Measurements from ENCODE around the gene VAMP1.

VAMP1 gene

DNA sequence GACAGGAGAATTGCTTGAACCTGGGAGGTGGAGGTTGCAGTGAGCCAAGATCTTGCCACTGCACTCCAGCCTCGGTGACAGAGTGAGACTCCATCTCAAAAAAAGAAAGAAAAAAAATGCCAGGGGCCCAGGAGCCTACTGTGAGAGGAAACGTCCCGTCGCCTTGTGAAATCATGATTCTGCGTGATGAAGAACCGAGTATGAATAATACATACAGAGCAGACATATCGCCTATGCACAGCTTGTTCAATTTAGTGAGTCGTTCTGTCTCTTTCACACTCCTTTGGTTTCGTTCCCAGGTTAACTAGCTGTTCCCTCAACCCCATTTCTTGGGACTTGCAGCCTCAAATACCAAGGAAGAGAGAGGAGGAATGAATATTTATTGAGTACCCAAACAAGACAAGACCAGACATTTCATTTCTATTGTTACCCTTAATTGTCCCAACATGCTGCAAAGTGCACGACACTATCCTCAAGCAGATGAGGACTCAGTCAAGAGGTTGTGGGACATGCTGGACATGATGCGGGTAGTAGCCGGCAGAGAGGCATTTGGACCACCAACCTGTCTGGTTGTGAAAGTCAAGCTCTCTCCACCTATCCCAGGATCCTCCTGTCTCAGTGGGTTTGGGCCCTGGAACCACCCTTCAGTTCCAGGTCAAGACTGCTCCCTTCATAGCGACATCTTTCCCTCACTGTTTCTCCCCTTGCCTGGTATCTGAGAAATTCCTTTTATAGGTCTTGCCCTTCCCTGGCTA is 34.3 kb downstream of the VAMP1 start:
- Histone ChIP-seq H3K27me3 (ENCODE audit: insufficient read depth, poor library complexity, severe bottlenecking) (no peaks in the 10 kb centered on the region), H3K4me3 (ENCODE audit: severe bottlenecking) (no peak overlapping the region), H3K9me3 (ENCODE audit: severe bottlenecking) (no peaks in the 10 kb centered on the region), H3K36me3 (ENCODE audit: low read depth) (no peaks in the 10 kb centered on the region), H3K4me1 (ENCODE audit: insufficient read depth, poor library complexity, severe bottlenecking) (peaks cover 2% of the 10 kb centered on the region), H3K27ac (ENCODE audit: poor library complexity, severe bottlenecking) (no peak overlapping the region)
- ATAC-seq (ENCODE audit: low read depth) (no peak), DNase-seq (ENCODE audit: low spot score) (peak; percentile 26)
- TF ChIP-seq, protein P1, sequence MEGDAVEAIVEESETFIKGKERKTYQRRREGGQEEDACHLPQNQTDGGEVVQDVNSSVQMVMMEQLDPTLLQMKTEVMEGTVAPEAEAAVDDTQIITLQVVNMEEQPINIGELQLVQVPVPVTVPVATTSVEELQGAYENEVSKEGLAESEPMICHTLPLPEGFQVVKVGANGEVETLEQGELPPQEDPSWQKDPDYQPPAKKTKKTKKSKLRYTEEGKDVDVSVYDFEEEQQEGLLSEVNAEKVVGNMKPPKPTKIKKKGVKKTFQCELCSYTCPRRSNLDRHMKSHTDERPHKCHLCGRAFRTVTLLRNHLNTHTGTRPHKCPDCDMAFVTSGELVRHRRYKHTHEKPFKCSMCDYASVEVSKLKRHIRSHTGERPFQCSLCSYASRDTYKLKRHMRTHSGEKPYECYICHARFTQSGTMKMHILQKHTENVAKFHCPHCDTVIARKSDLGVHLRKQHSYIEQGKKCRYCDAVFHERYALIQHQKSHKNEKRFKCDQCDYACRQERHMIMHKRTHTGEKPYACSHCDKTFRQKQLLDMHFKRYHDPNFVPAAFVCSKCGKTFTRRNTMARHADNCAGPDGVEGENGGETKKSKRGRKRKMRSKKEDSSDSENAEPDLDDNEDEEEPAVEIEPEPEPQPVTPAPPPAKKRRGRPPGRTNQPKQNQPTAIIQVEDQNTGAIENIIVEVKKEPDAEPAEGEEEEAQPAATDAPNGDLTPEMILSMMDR (IDR thresholded peaks at IDR 0.05; ENCODE audit: poor library complexity, severe bottlenecking): no peak

DNA sequence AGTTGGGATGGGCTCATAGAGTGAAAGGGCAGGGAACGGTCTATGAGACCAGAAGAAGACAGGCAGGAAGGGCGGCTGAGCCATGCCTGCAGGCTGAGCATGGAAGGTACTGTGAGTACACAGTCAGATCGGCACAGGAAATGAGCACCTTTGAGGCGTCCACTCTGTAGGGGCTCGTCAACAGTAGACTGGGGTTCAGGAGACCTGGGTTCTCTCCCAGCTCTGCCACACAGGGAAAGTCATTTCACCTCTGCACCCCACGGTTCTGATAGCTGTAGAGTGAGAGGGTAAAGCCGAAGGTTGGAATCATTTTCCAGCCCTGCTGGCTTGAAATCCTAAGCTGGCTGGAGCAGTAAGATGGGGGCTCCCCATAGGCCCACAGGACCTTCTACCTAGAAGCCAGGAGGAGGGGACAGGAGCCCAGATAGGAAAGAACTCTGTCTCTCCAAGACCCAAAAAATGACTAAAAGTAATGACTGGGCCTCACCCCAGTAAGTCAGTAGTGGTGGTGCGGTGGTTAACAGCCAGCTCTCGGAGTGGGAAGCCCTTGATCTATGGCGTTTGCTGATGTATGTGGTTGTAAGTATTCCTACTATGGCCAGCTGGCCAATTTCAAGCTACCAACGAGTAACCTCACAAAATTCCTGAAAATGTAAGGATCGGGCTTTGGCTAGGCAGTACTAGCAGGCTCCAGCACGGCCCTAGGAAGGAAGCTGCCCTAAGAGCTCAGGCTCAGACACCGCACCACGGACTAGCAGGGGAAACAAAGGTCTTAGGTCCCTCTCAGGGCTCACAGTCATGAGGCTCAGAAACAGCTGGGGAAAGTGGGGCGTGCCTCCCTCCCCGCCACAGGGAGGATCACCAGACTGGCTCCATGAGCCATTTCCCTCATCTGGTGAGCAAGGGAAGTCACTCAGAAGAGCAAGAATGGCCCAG is 36.0 kb downstream of the VAMP1 start:
- no peak overlapping the region for H3K4me3 ChIP-seq (ENCODE audit: severe bottlenecking)
- DNase-seq (ENCODE audit: low spot score): peak; percentile 36
- no peak overlapping the region for H3K27ac ChIP-seq (ENCODE audit: poor library complexity, severe bottlenecking)
- no peaks in the 10 kb centered on the region for H3K36me3 ChIP-seq (ENCODE audit: low read depth)
- peaks cover 13% of the 10 kb centered on the region for H3K4me1 ChIP-seq (ENCODE audit: insufficient read depth, poor library complexity, severe bottlenecking)
- TF ChIP-seq, protein P1 (IDR thresholded peaks at IDR 0.05; ENCODE audit: poor library complexity, severe bottlenecking): no peak
- ATAC-seq (ENCODE audit: low read depth): no peak
- no peaks in the 10 kb centered on the region for H3K27me3 ChIP-seq (ENCODE audit: insufficient read depth, poor library complexity, severe bottlenecking)
- no peaks in the 10 kb centered on the region for H3K9me3 ChIP-seq (ENCODE audit: severe bottlenecking)

GRCh38 chr12:6432991-6433390 is 37.5 kb downstream of the VAMP1 start:
- no peak for ATAC-seq (ENCODE audit: low read depth)
- Histone ChIP-seq H3K4me3 (ENCODE audit: severe bottlenecking) (no peak overlapping the region), H3K9me3 (ENCODE audit: severe bottlenecking) (no peaks in the 10 kb centered on the region), H3K4me1 (ENCODE audit: insufficient read depth, poor library complexity, severe bottlenecking) (peaks cover 13% of the 10 kb centered on the region), H3K27ac (ENCODE audit: poor library complexity, severe bottlenecking) (no peak overlapping the region), H3K36me3 (ENCODE audit: low read depth) (no peaks in the 10 kb centered on the region), H3K27me3 (ENCODE audit: insufficient read depth, poor library complexity, severe bottlenecking) (no peaks in the 10 kb centered on the region)
- no peak for DNase-seq (ENCODE audit: low spot score)
- TF ChIP-seq, protein P1 (IDR thresholded peaks at IDR 0.05; ENCODE audit: poor library complexity, severe bottlenecking): no peak

DNA sequence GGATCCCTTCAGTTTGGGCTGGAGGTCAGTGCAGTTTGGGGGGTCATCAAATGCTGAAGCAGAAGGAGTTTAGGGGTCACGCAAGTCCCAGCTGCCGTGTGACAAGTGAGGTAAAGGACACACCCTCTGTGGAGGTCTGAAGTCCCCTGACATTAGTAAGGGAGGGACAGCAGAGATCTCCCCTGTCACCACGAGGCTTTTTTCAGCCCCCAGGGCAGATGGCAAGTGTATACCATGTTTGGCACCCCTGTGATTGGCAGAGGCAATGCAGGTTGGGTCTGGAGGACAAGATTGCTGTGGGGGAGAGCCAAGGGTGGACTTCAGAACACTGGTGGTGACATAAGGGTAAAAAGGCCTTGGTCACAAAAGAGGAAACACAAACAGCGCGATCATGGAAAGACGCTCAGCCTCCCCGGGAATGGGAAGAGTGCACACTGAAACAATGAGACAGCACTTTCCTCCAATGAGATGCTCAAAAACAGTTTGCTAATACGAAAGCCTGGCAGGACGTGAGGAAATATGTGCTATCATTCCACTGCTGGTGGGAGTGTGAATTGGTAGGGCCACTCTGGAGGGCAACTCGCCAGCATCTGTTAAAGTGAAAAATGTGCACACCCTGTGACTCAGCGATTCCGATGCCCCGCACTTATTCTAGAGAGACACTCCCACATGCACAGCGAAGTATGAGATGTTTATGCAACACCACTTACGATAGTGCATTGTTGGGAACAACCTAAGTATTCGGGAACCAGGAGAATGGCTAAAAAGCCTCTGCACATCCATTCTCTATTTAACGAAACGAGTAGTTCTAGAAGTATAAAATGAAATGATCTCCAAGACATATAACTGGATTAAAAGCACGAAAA is 40.1 kb downstream of the VAMP1 start:
- peak overlapping the region; percentile 48 for H3K27ac ChIP-seq (ENCODE audit: poor library complexity, severe bottlenecking)
- H3K4me3 ChIP-seq (ENCODE audit: severe bottlenecking): no peak overlapping the region
- no peaks in the 10 kb centered on the region for H3K27me3 ChIP-seq (ENCODE audit: insufficient read depth, poor library complexity, severe bottlenecking)
- TF ChIP-seq, protein P1 (IDR thresholded peaks at IDR 0.05; ENCODE audit: poor library complexity, severe bottlenecking): no peak
- H3K9me3 ChIP-seq (ENCODE audit: severe bottlenecking): no peaks in the 10 kb centered on the region
- peaks cover 13% of the 10 kb centered on the region for H3K4me1 ChIP-seq (ENCODE audit: insufficient read depth, poor library complexity, severe bottlenecking)
- peak; percentile 92 for ATAC-seq (ENCODE audit: low read depth)
- DNase-seq (ENCODE audit: low spot score): peak; percentile 92
- no peaks in the 10 kb centered on the region for H3K36me3 ChIP-seq (ENCODE audit: low read depth)
